IMR-90 (cell line): Measurements from ENCODE around the gene LPAR2. TPM values are rescaled to one million over a fixed set of nuclear protein-coding genes. Genes with fewer than 3 reads are reported as not detected.

Experiments
- ATAC-seq: fragments of 200-7000 bp; cut with Tn5 transposase; 2 replicates; pipeline ENCODE4 v1.9.1; 2020; ENCODE audit warnings: low read depth, mild to moderate bottlenecking, moderate library complexity
- BruUV-seq: library from RNA; stranded (reverse); fragments of 400-500 nt; replicated peaks from 2 replicates; lab custom pipeline; 2021; lab: Mats Ljungman, UMichigan
- CTCF ChIA-PET: fragments of 300-600 bp; formaldehyde crosslinking; extraction: SDS; loops from one replicate; lab custom pipeline; 2021; ENCODE audit warnings: antibody characterized with exemption; lab: Yijun Ruan, JAX
- POLR2A ChIA-PET: fragments of 300-600 bp; sonication (Branson Sonifier 250); formaldehyde crosslinking; loops from one replicate; lab custom pipeline; 2022; ENCODE audit warnings: antibody characterized with exemption; ENCODE audit not compliant: unreplicated experiment; lab: Charles Lee
- DNase-seq: peaks from one replicate; pipeline ENCODE4 v3.0.0; 2013
- H2AFZ ChIP-seq: replicated peaks from 2 replicates; pipeline ENCODE3; 2013; ENCODE audit warnings: low read length, mild to moderate bottlenecking; ENCODE audit not compliant: poor library complexity
- H2AK5ac ChIP-seq: 2 replicates; pipeline ENCODE4 v1.6.1; 2013; ENCODE audit warnings: low read depth, low read length, inconsistent platforms
- H2AK9ac ChIP-seq: replicated peaks from 2 replicates; pipeline ENCODE3; 2013; ENCODE audit warnings: mild to moderate bottlenecking, low read depth, low read length, moderate library complexity; ENCODE audit not compliant: poor library complexity
- H2BK120ac ChIP-seq: 2 replicates; pipeline ENCODE4 v1.6.1; 2013; ENCODE audit warnings: low read depth, low read length, inconsistent platforms
- H2BK15ac ChIP-seq: 3 replicates; pipeline ENCODE4 v1.6.1; 2013; ENCODE audit warnings: low read depth, low read length, inconsistent platforms
- H2BK20ac ChIP-seq: 2 replicates; pipeline ENCODE4 v1.6.1; 2013; ENCODE audit warnings: low read depth, mild to moderate bottlenecking, inconsistent platforms, low read length, moderate library complexity
- H2BK5ac ChIP-seq: 2 replicates; pipeline ENCODE4 v1.6.1; 2013; ENCODE audit warnings: mild to moderate bottlenecking, low read depth, low read length, inconsistent platforms; ENCODE audit not compliant: poor library complexity, severe bottlenecking
- H3K14ac ChIP-seq: replicated peaks from 2 replicates; pipeline ENCODE4 v1.6.1; 2013; ENCODE audit warnings: low read depth, low read length, inconsistent platforms
- H3K18ac ChIP-seq: 2 replicates; pipeline ENCODE4 v1.6.1; 2013; ENCODE audit warnings: low read depth, low read length, control low read depth
- H3K23ac ChIP-seq: 2 replicates; pipeline ENCODE4 v1.6.1; 2013; ENCODE audit warnings: low read depth, low read length, inconsistent platforms
- H3K27ac ChIP-seq: 2 replicates; pipeline ENCODE4 v1.5.1; 2013; ENCODE audit warnings: mild to moderate bottlenecking, control low read depth, low read length; ENCODE audit not compliant: insufficient read depth
- H3K27me3 ChIP-seq: 2 replicates; pipeline ENCODE4 v1.6.1; 2013; ENCODE audit warnings: low read length; ENCODE audit not compliant: control insufficient read depth, insufficient read depth
- H3K36me3 ChIP-seq: 2 replicates; pipeline ENCODE4 v1.6.1; 2013; ENCODE audit warnings: low read length, mixed read lengths; ENCODE audit not compliant: control insufficient read depth, insufficient read depth
- H3K4ac ChIP-seq: 2 replicates; pipeline ENCODE4 v1.6.1; 2013; ENCODE audit warnings: low read depth, low read length, inconsistent platforms
- H3K4me1 ChIP-seq: 2 replicates; pipeline ENCODE4 v1.6.1; 2013; ENCODE audit warnings: low read length, mixed read lengths; ENCODE audit not compliant: control insufficient read depth, insufficient read depth
- H3K4me2 ChIP-seq: 2 replicates; pipeline ENCODE4 v1.6.1; 2013; ENCODE audit warnings: low read depth, mild to moderate bottlenecking, control low read depth, low read length, moderate library complexity
- H3K4me3 ChIP-seq: 2 replicates; pipeline ENCODE4 v1.5.1; 2013; ENCODE audit warnings: low read depth, mild to moderate bottlenecking, control low read depth, low read length, moderate library complexity; ENCODE audit not compliant: insufficient read depth
- H3K56ac ChIP-seq: 2 replicates; pipeline ENCODE4 v1.6.1; 2013; ENCODE audit warnings: low read length, inconsistent platforms; ENCODE audit not compliant: insufficient read depth; ENCODE audit errors: extremely low read depth
- H3K79me1 ChIP-seq, 2 experiments: 2 replicates each; pipeline ENCODE4 v1.6.1; 2013; ENCODE audit warnings: low read length in 2 of 2, inconsistent platforms in 1 of 2, low read depth in 1 of 2
- H3K9ac ChIP-seq: 2 replicates; pipeline ENCODE4 v1.6.1; 2013; ENCODE audit warnings: low read depth, low read length, control low read depth
- H3K9me1 ChIP-seq: 2 replicates; pipeline ENCODE4 v1.6.1; 2013; ENCODE audit warnings: low read length, inconsistent platforms; ENCODE audit not compliant: insufficient read depth
- H3K9me3 ChIP-seq: 2 replicates; pipeline ENCODE4 v1.6.1; 2013; ENCODE audit warnings: low read length; ENCODE audit not compliant: control insufficient read depth, insufficient read depth
- H4K20me1 ChIP-seq: 2 replicates; pipeline ENCODE4 v1.6.1; 2013; ENCODE audit warnings: low read length, inconsistent platforms; ENCODE audit not compliant: insufficient read depth
- H4K5ac ChIP-seq: 2 replicates; pipeline ENCODE4 v1.6.1; 2013; ENCODE audit warnings: mild to moderate bottlenecking, low read depth, low read length, control low read depth
- H4K8ac ChIP-seq, 2 experiments: 2 replicates each; pipeline ENCODE4 v1.6.1; 2013; ENCODE audit warnings: low read depth in 2 of 2, low read length in 2 of 2, control low read depth in 1 of 2, inconsistent platforms in 1 of 2
- H4K91ac ChIP-seq: 2 replicates; pipeline ENCODE4 v1.6.1; 2013; ENCODE audit warnings: low read depth, low read length, inconsistent platforms; ENCODE audit not compliant: insufficient read depth
- MAFK ChIP-seq: IDR thresholded peaks from 2 replicates; pipeline ENCODE4 v1.6.1; 2012; ENCODE audit warnings: low read depth, low read length, improper control_type of control experiment
- MAZ ChIP-seq: IDR thresholded peaks from 2 replicates; pipeline ENCODE4 v1.6.1; 2012; ENCODE audit warnings: low read depth, mild to moderate bottlenecking, low read length, improper control_type of control experiment, moderate library complexity, borderline replicate concordance
- NFE2L2 ChIP-seq: fragments of 150-350 bp; IDR thresholded peaks from 2 replicates; pipeline ENCODE4 v1.6.1; 2016; ENCODE audit warnings: low read depth, mild to moderate bottlenecking, low read length
- POLR2A ChIP-seq: IDR thresholded peaks from 2 replicates; pipeline ENCODE4 v1.6.1; 2012; ENCODE audit warnings: mild to moderate bottlenecking, low read depth, low read length
- RAD21 ChIP-seq: IDR thresholded peaks from 2 replicates; pipeline ENCODE4 v1.6.1; 2012; ENCODE audit warnings: low read length, improper control_type of control experiment
- SMC3 ChIP-seq: fragments of 150-350 bp; IDR thresholded peaks from 2 replicates; pipeline ENCODE4 v1.6.1; 2016; ENCODE audit warnings: low read depth, mild to moderate bottlenecking, antibody characterized with exemption, low read length, moderate library complexity
- USF2 ChIP-seq: fragments of 150-350 bp; IDR thresholded peaks from 2 replicates; pipeline ENCODE4 v1.6.1; 2017; ENCODE audit warnings: mild to moderate bottlenecking, antibody characterized with exemption, low read length, low read depth
- WGBS, 2 experiments: methylation state at CpG; one replicate each; pipeline versions ENCODE4 v1.1.5 to v1.1.7; 2013; ENCODE audit warnings: missing lambda C conversion rate in 2 of 2; ENCODE audit not compliant: insufficient read length in 1 of 2; ENCODE audit errors: extremely low coverage in 2 of 2; 5-methylcytosine and 5-hydroxymethylcytosine counted together
- dilution Hi-C: fragments of 300-500 bp; cut with HindIII; formaldehyde crosslinking; loops from one replicate; pipeline ENCODE4 v1.14.3; 2018; ENCODE audit warnings: low sequenced_read_pairs; ENCODE audit not compliant: unreplicated experiment
- in situ Hi-C: fragments of 300-500 bp; cut with MboI; formaldehyde crosslinking; loops from 3 replicates; pipeline ENCODE4 v1.14.3; 2019; ENCODE audit warnings: low sequenced_read_pairs, inconsistent platforms, mixed read lengths
- intact Hi-C: fragments of 100-400 bp; cut with micrococcal nuclease; formaldehyde crosslinking; loops from 2 replicates; pipeline ENCODE4 v1.10.0; 2022
- polyA plus RNA-seq, 3 experiments: library from polyadenylated mRNA; depleted of rRNA; stranded (reverse); fragments of >200 nt; gene quantifications; 2 replicates each; pipeline ENCODE4 v1.2.3, GENCODE V29; 2012; ENCODE audit warnings: low replicate concordance in 1 of 3
- total RNA-seq: library from RNA; depleted of rRNA; stranded (reverse); fragments of >200 nt; gene quantifications from 2 replicates; pipeline ENCODE4 v1.2.3, GENCODE V29; 2012

The LPAR2 gene
- total and polyA plus RNA-seq, 2 of the 4 experiments (the other 2 are of a cell fraction) = under 0.01 to 5.4 TPM

DNA sequence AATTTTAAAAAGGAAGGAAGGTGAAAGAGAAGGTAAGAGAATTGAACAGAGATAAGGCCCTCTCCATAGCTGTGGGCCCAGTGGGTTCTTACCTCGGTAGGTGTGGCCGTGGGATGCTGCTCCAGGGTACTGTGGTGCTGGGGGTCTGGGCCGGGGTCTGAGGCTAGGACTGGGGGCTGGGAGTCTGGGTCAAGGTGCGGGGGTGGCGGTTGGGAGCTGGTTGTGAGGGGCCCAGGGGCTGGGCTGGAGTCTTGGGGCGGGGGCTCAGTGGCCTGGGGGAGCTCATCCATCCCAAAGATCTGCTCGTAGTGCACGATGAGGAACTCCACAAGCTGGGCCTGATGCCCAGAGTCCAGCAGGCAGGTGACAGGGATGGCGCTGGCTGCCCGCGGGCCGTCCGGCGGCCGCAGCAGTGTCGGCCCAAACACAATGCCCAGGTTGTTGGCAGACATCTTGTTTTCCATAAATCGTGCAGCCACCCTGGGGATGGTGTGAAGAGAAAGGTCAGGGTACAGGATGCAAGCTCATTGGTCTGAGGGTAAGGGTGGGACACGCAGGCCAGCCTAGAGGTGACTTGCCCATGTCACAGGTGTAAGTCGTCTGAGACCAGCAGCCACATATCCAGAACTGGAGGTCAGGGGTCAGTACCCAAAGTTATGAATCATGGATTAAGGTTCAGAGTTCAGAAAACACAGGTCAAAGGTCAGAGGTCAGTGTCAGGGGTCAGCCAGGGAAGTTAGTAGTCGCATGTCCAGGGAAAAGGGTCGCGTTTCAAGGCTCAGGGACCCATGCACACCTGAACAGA, 5.9 kb upstream of the LPAR2 start (continued):
- TF ChIP-seq RAD21 = no peak

- Histone ChIP-seq H3K4ac (no peak overlapping the region), H3K14ac (no peak overlapping the region), H2BK120ac (no peak overlapping the region), H4K20me1 (no peaks in the 10 kb centered on the region), H3K4me1 (no peaks in the 10 kb centered on the region), H2AK5ac (no peak overlapping the region), H3K27ac (no peak overlapping the region), H2BK5ac (no peak overlapping the region), H3K9me3 (no peaks in the 10 kb centered on the region), H3K4me2 (no peak overlapping the region), H2AFZ (no peak overlapping the region), H4K91ac (no peak overlapping the region), H3K56ac (no peak overlapping the region), H3K9ac (no peak overlapping the region), H2AK9ac (no peak overlapping the region), H3K27me3 (no peaks in the 10 kb centered on the region; the same call in 1 of the 2 replicates), H3K36me3 (peaks cover 51% of the 10 kb centered on the region), H3K4me3 (no peak overlapping the region), H2BK15ac (no peak overlapping the region), H4K8ac (no peak overlapping the region), H3K9me1 (no peaks in the 10 kb centered on the region; the same call in 1 of the 2 replicates), H3K79me1 (no peaks in the 10 kb centered on the region), H4K5ac (no peak overlapping the region), H3K18ac (no peak overlapping the region), H2BK20ac (no peak overlapping the region), H3K23ac (no peak overlapping the region)
- BruUV-seq = no TSS peak
- no peak for TF ChIP-seq SMC3
- TF ChIP-seq MAZ = no peak
- TF ChIP-seq POLR2A = no peak
- TF ChIP-seq USF2 = no peak
- no peak for TF ChIP-seq RAD21
- TF ChIP-seq NFE2L2 = no peak
- TF ChIP-seq MAFK = no peak
- ChIA-PET POLR2A (no interaction called here), CTCF (no interaction called here)
- DNase-seq (no peak), ATAC-seq (no peak)
- dilution Hi-C loops = no loop called here
- intact Hi-C loops = no loop called here
- 81% methylated on average over 4 of the region's 5 CpGs; no CpG with 5 or more reads in 1 of the 2 experiments for WGBS, 2 experiments
- in situ Hi-C loops = loop anchor here (25.0 kb wide), 1 partner anchor 245 kb away; no protein-coding TSS in a partner anchor
These were observed 4.6 kb upstream of the LPAR2 start for GRCh38 chr19:19632661-19633060.
